Stimulated activated naive CD8-positive, alpha-beta T cell treated with anti-CD3 and anti-CD28 coated beads, Interleukin-15, Interleukin-2, amounts not matched to agents 100 U/mL and 50 U/mL, for 24 hours (primary cell): ENCODE measurements around the gene FBXO33.
"Not testable (repeated sequence)": the region's sequence is repeated elsewhere in the genome, so short reads cannot be mapped to it uniquely, and the experiment has no call there.

ENCODE experiments used
- ATAC-seq: fragments of 150-1000 bp; cut with Tn5 transposase; one replicate; pipeline ENCODE4 v1.10.0; 2021
- DNase-seq: peaks from one replicate; pipeline ENCODE4 v3.0.0; 2021

The FBXO33 gene

DNA sequence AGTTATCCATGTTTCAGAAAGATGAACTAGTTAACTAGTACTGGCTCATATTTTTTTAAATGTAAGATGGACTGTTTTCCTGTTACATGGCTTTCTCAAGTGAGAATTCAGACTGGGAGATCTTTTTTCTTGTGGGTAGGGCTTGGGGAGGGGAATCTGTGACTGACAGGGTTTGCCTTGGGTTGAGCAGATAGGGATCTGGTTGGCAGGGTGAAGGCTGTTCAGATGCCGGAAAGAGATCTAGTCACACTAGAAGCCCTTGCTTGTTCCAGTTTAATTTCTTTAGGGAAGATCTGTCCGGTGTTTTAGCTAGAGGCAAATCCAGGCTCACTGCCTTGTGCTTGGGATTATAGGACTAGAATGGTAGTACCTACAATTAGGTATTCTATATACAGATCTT is 63.2 kb downstream of the FBXO33 start:
- no peak for ATAC-seq

DNA sequence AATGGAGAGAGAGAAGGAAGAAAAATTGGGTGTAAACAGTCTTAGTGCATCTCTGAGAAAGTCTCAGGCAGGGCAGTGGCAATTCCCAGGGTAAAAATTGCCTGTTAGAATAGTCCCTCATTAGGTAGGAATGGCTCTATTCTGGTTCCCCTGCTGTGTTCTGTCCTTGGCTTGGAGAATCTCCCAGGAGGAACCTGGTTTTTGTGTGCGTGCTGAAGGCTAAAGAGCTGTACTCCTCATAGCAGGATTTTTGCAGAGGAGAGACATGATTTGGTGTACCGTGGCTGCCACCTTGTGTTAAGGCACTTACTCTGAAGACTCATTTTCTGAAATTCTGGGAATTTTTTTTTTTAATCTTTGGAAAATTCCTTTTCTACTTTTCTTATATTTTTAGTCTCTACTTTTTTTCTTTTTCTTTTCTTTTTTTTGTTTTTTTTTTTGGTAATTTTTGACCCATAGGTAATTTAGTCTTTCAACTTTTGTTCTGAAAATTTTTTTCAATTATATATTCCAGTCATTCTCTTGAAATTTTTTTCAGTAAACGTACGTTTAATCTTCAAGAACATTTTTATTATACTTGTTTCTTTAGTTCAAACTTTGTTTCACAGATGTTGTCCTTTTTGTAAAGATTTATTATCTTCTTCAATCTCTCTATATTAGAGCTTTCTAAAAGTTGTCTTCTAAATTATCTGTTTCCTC is 63.8 kb downstream of the FBXO33 start:
- peak; percentile 35 for DNase-seq
- no peak for ATAC-seq

More for the DNA sequence above, 63.2 kb downstream of the FBXO33 start:
- DNase-seq = no peak

DNA sequence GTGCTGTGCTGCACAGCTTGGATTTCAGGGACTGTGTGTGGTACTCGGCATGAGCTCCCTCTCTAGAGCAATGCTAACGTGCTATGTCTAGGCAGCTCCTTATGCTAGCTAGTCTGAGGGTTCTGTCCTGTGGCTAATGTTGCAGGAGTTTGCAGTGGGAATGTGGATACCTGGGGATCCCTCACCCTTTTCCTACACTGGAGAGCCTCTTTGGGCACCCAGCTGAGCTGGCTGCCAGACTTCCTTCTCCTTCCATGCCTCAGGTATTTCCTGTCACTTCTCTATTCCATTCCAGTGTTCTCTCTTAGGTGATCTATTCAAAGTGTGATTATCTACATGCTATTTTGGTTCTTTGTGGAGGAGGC is 64.9 kb downstream of the FBXO33 start:
- DNase-seq (no peak), ATAC-seq (no peak)

DNA sequence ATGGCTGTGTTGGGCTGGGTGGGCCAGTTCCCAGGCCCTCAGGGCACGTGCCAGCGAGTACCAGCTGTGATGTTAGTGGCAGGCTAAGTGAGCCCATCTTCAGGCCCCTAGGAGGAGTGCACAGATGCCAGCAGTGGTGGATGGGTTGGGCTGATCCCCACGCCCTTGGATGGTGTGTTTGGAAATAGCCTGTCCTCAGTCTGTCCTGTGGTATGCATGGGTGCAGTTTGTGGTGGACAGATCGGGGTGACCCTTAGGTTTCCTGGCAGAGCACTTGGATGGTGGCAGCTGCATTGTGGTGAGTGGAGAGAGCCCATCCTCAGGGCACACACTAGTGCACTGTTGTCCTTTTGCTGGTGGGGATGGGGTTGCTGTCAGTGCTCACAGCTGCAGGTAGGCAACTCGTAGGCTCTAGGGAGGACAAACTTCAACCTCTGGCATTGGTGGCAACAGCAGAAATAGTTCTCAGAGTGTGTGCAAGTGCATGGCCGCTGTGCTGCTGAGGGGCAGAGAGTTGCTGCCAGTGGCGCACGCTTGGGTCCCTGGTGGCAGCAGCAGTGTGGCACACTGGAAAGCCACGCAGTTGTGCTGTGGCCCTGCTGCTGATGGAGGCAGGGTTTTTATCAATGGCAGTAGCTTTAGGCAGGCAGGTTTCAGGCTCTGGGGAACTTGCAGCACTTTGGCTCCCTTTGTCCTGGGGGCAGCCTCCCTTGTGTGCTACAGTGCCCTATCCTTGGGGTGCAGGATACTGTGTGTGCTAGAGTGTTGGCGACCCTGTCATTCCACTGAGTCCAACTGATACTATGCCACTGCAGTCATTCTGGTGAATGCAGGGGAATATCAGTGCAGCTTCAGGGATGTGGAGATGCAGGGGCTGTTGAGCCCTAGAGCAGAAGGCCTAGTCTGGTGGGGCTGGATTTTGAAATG is 65.5 kb downstream of the FBXO33 start:
- no peak for DNase-seq
- peak; percentile 14 for ATAC-seq

DNA sequence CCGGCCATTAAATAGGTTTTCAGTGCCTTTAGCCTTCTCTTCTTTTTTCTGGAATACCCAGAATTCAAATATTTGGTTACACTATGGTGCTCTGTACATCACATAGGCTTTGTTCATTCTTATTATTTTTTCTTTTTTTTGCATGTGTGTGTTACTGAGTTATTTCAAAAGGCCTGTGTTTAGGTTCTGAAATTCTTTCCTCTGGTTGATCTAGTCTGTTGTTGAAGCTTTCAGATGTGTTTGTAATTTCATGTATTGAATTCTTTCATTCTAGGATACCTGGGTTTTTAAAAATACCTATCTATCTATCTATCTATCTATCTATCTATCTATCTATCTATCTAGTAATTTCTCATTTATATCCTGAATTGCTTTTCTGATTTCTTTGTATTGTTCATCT is 66.9 kb downstream of the FBXO33 start:
- DNase-seq = no peak
- no peak for ATAC-seq

DNA sequence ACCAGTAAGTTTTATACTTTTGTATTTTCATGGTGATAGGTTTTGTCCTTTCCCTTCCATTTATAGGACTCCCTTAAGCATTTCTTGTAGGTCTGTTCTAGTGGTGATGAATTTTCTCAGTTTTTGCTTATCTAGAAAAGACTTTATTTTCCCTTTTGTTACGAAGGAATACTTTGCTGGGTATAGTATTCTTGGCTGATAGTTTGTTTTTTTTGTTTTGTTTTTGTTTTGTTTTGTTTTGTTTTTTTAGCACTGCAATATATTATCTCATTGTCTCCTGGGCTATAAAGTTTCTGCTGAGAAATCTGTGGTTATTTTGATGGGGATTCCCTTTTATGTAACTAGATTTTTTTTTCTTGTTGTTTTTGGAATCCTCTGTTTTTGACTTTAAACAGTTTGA is 67.7 kb downstream of the FBXO33 start:
- DNase-seq (no peak), ATAC-seq (no peak)

DNA sequence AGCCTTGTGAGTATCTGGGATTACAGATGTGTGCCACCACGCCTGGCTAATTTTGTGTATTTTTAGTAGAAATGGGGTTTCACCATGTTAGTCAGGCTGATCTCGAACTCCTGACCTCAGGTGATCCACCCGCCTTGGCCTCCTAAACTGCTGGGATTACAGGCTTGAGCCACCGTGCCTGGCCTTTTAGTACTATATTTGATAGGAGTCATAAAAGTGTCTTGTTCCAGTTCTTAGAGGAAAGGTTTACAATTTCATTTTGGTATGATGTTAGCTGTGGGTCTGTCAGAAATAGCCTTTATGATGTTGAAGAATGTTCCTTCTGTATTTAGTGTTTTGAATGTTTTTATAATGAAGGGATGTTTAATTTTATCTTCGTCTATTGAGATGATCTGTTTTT is 70.7 kb downstream of the FBXO33 start:
- not testable (repeated sequence) for ATAC-seq, DNase-seq

DNA sequence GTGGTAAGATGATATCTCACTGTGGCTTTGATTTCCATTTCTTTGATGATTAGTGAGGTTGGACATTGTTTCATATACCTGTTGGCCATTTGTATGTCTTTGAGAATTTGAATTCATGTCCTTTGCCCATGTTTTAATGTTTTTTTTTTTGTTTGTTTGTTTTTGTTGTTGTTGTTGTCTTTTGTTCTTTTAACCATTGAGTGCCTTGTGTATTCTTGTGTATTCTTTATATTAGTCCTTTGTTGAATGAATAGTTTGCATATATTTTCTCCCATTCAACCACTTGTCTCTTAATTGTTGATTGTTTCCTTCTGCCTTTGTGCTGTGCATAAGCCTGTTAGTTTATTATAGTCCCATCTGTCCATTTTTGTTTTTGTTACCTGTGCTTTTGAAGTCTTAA is 71.9 kb downstream of the FBXO33 start:
- DNase-seq = no peak
- ATAC-seq = no peak

DNA sequence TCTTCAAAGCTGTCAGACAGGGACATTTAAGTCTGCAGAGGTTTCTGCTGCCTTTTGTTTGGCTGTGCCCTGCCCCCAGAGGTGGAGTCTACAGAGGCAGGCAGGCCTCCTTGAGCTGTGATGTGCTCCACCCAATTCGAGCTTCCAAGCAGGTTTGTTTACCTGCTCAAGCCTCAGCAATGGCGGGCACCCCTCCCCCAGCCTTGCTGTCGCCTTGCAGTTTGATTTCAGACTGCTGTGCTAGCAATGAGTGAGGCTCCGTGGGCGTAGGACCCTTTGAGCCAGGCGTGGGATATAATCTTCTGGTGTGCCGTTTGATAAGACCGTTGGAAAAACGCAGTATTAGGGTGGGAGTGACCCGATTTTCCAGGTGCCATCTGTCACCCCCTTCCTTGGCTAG is 73.2 kb downstream of the FBXO33 start:
- DNase-seq, ATAC-seq: not testable (repeated sequence)

DNA sequence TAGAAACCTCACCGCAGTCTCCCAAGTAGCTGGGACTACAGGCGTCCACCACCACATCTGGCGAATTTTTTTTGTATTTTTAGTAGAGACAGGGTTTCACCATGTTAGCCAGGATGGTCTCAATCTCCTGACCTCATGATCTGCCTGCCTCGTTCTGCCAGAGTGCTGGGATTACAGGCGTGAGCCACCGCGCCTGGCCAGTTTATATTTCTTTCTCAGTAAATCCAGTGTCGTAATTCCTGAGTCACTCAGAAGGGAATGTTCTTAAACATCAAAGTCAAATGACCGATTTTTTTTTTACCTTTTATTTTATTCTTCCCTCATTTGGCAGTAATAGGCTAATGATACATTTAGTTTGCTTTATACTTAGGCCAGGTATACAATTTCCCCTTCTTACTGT is 80.5 kb downstream of the FBXO33 start:
- ATAC-seq = no peak
- DNase-seq = no peak

DNA sequence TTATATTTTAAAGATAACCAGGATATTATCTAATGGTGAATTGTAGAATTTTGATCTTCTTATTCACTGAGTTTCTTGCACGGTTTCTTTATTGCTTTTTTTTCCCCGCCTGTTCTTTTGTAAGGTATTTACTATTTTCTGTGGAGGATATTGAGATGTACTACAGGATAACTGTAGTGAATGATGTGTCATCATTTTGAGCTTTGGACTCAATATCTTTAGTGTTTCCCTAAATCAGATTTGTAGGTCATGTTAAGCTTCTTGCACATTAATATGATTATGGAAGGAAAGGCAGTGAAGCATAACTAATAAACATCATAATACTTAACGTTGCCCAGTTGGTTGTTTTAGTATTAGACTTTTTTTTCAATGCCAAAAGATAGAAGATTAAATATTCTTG is 81.4 kb downstream of the FBXO33 start:
- no peak for DNase-seq
- ATAC-seq = no peak
